GM23338 (cell line): ENCODE data around the gene STAT4. TPM values are rescaled to one million over a fixed set of nuclear protein-coding genes. Genes with fewer than 3 reads are reported as not detected.

Experiments
- ATAC-seq: fragments of 200-7000 bp; cut with Tn5 transposase; 3 replicates; pipeline ENCODE4 v1.9.1; 2020
- DNase-seq: peaks from one replicate; pipeline ENCODE4 v3.0.0-alpha.2; 2015; ENCODE audit warnings: low spot score
- H2AFZ ChIP-seq: fragments of 200-600 bp; sonication (generic); 2 replicates; pipeline ENCODE4 v1.8.0; 2016; ENCODE audit warnings: antibody characterized with exemption, mild to moderate bottlenecking, moderate library complexity
- H3F3A ChIP-seq: fragments of 200-600 bp; sonication (generic); replicated peaks from 2 replicates; pipeline ENCODE4 v1.8.0; 2017; ENCODE audit warnings: antibody characterized with exemption, mixed run types, low read depth
- H3K27ac ChIP-seq: fragments of 200-600 bp; sonication (generic); 2 replicates; pipeline ENCODE4 v1.6.1; 2016; ENCODE audit warnings: low read depth
- H3K27me3 ChIP-seq: fragments of 200-600 bp; sonication (generic); 2 replicates; pipeline ENCODE4 v1.8.0; 2016; ENCODE audit warnings: mild to moderate bottlenecking, mixed run types, moderate library complexity; ENCODE audit not compliant: insufficient read depth
- H3K36me3 ChIP-seq: fragments of 200-600 bp; sonication (generic); 2 replicates; pipeline ENCODE4 v1.8.0; 2016; ENCODE audit warnings: mild to moderate bottlenecking; ENCODE audit not compliant: insufficient read depth
- H3K4me1 ChIP-seq: fragments of 200-600 bp; sonication (generic); 2 replicates; pipeline ENCODE4 v1.8.0; 2016; ENCODE audit warnings: mild to moderate bottlenecking, moderate library complexity; ENCODE audit not compliant: insufficient read depth
- H3K4me2 ChIP-seq: fragments of 200-600 bp; sonication (generic); 2 replicates; pipeline ENCODE4 v1.7.1; 2017; ENCODE audit warnings: mixed run types
- H3K4me3 ChIP-seq: fragments of 200-600 bp; sonication (generic); 2 replicates; pipeline ENCODE4 v1.6.1; 2016; ENCODE audit warnings: mixed run types
- H3K79me2 ChIP-seq: fragments of 200-600 bp; sonication (generic); replicated peaks from 2 replicates; pipeline ENCODE4 v1.8.0; 2017; ENCODE audit warnings: mild to moderate bottlenecking; ENCODE audit not compliant: insufficient read depth
- H3K9me2 ChIP-seq: fragments of 200-600 bp; sonication (generic); 2 replicates; pipeline ENCODE4 v1.8.0; 2017; ENCODE audit not compliant: insufficient read depth
- H4K20me1 ChIP-seq: fragments of 200-600 bp; sonication (generic); replicated peaks from 2 replicates; pipeline ENCODE4 v1.8.0; 2017; ENCODE audit warnings: mild to moderate bottlenecking; ENCODE audit not compliant: insufficient read depth
- H3K27ac Mint-ChIP-seq: 2 replicates; pipeline ENCODE4 v1.8.0; 2020; ENCODE audit warnings: inconsistent platforms, mild to moderate bottlenecking, moderate library complexity, mixed read lengths
- H3K27me3 Mint-ChIP-seq: 3 replicates; pipeline ENCODE4 v1.8.0; 2022; ENCODE audit warnings: low read depth, mild to moderate bottlenecking, moderate library complexity, mixed read lengths, inconsistent platforms; ENCODE audit not compliant: insufficient read depth, poor library complexity
- H3K36me3 Mint-ChIP-seq: 3 replicates; pipeline ENCODE4 v1.8.0; 2021; ENCODE audit warnings: low read depth, mild to moderate bottlenecking, inconsistent platforms, moderate library complexity, mixed read lengths
- H3K4me1 Mint-ChIP-seq: 3 replicates; pipeline ENCODE4 v1.8.0; 2020; ENCODE audit warnings: mild to moderate bottlenecking, inconsistent platforms, mixed read lengths
- H3K4me3 Mint-ChIP-seq: 3 replicates; pipeline ENCODE4 v1.8.0; 2021; ENCODE audit warnings: moderate library complexity, mild to moderate bottlenecking, inconsistent platforms, mixed read lengths
- H3K9me3 Mint-ChIP-seq: 3 replicates; pipeline ENCODE4 v1.8.0; 2020; ENCODE audit warnings: moderate library complexity, mild to moderate bottlenecking, inconsistent platforms, mixed read lengths
- CREB1 ChIP-seq: fragments of 250-450 bp; sonication (Bioruptor Pico); IDR thresholded peaks from 2 replicates; pipeline ENCODE4 v1.5.0; 2020; ENCODE audit warnings: low read depth, mild to moderate bottlenecking, moderate library complexity
- EZH2 ChIP-seq: fragments of 200-600 bp; sonication (generic); IDR thresholded peaks from one replicate; pipeline ENCODE4 v1.8.0; 2017; ENCODE audit warnings: antibody characterized with exemption, mild to moderate bottlenecking, low read depth; ENCODE audit not compliant: unreplicated experiment
- EZH2phosphoT487 ChIP-seq: fragments of 200-600 bp; sonication (generic); IDR thresholded peaks from one replicate; pipeline ENCODE4 v1.8.1; 2018; ENCODE audit warnings: antibody characterized with exemption; ENCODE audit not compliant: unreplicated experiment
- JUNB ChIP-seq: IDR thresholded peaks from one replicate; pipeline ENCODE4 v1.6.1; 2016; ENCODE audit warnings: antibody characterized with exemption; ENCODE audit not compliant: unreplicated experiment
- NANOG ChIP-seq: IDR thresholded peaks from 2 replicates; pipeline ENCODE4 v1.6.1; 2016; ENCODE audit warnings: antibody characterized with exemption, borderline replicate concordance
- POLR2AphosphoS5 ChIP-seq: IDR thresholded peaks from 2 replicates; pipeline ENCODE4 v1.6.1; 2016; ENCODE audit warnings: antibody characterized with exemption, low read depth
- REST ChIP-seq: IDR thresholded peaks from one replicate; pipeline ENCODE4 v1.6.1; 2018; ENCODE audit warnings: antibody characterized with exemption; ENCODE audit not compliant: unreplicated experiment
- STAT1 ChIP-seq: IDR thresholded peaks from one replicate; pipeline ENCODE4 v1.6.1; 2016; ENCODE audit warnings: antibody characterized with exemption; ENCODE audit not compliant: unreplicated experiment
- ZNF114 ChIP-seq: fragments of 250-450 bp; sonication (Bioruptor Pico); IDR thresholded peaks from 2 replicates; pipeline ENCODE4 v1.5.0; 2020; ENCODE audit warnings: mild to moderate bottlenecking, moderate library complexity
- ZNF331 ChIP-seq: fragments of 250-450 bp; sonication (Bioruptor Pico); IDR thresholded peaks from 2 replicates; pipeline ENCODE4 v1.5.0; 2020; ENCODE audit warnings: low read depth, mild to moderate bottlenecking, moderate library complexity
- polyA plus RNA-seq: library from polyadenylated mRNA; unstranded; fragments of >200 nt; fragmentation: Nextera tagmentation; extraction: Ambion mirVana; gene quantifications from 2 replicates; pipeline ENCODE4 v1.2.1, GENCODE V29; 2016
- total RNA-seq: library from RNA; depleted of rRNA; stranded (reverse); fragments of >200 nt; shearing (Covaris generic); gene quantifications from 2 replicates; pipeline ENCODE4 v1.2.3, GENCODE V29; 2014
- TF ChIP-seq, protein P1 (sequence below): fragments of 250-450 bp; sonication (Bioruptor Pico); IDR thresholded peaks from 2 replicates; pipeline ENCODE4 v1.5.0; 2020; ENCODE audit warnings: mild to moderate bottlenecking, moderate library complexity
- TF ChIP-seq, protein P2 (sequence below): IDR thresholded peaks from 2 replicates; pipeline ENCODE4 v1.6.1; 2016; ENCODE audit warnings: antibody characterized with exemption
- TF ChIP-seq, protein P3 (sequence below), 2 experiments: fragments of 200-600 bp in 1 of 2; sonication (generic) in 1 of 2; conservative IDR thresholded peaks; 2 replicates each; pipeline versions ENCODE4 v1.5.1 to v1.6.1; 2016 to 2017; ENCODE audit warnings: antibody characterized with exemption in 2 of 2, low read depth in 2 of 2, mild to moderate bottlenecking in 2 of 2, moderate library complexity in 1 of 2

STAT4 gene
- total and polyA plus RNA-seq, 2 experiments from 2014 or later: 0.52 to 0.86 TPM

GRCh38 chr2:190979906-190980629 is 170.7 kb downstream of the STAT4 start:
- Histone ChIP-seq H3K9me2 (no peaks in the 10 kb centered on the region), H4K20me1 (peaks cover 4% of the 10 kb centered on the region), H3K4me2 (no peak overlapping the region), H3K27ac (no peak overlapping the region), H3K4me3 (no peak overlapping the region), H3K36me3 (peaks cover 74% of the 10 kb centered on the region), H3K27me3 (no peaks in the 10 kb centered on the region), H3K4me1 (no peaks in the 10 kb centered on the region), H3F3A (no peaks in the 10 kb centered on the region), H2AFZ (no peak overlapping the region), H3K79me2 (no peaks in the 10 kb centered on the region)
- ATAC-seq: no peak
- Mint-ChIP-seq H3K27ac (peak overlapping the region; percentile 43; the same call in 1 of the 2 replicates), H3K4me1 (no peaks in the 10 kb centered on the region; the same call in 2 of the 3 replicates), H3K4me3 (no peak overlapping the region), H3K36me3 (peaks cover 88% of the 10 kb centered on the region), H3K9me3 (no peaks in the 10 kb centered on the region), H3K27me3 (peaks cover 5% of the 10 kb centered on the region)
- DNase-seq: no peak
- TF ChIP-seq POLR2AphosphoS5 (no peak), EZH2 (no peak), EZH2phosphoT487 (no peak), ZNF331 (CRISPR knock-in tag) (no peak), ZNF114 (CRISPR knock-in tag) (no peak), CREB1 (CRISPR knock-in tag) (no peak), STAT1 (no peak), JUNB (no peak), REST (no peak), NANOG (no peak)
- TF ChIP-seq, protein P1, sequence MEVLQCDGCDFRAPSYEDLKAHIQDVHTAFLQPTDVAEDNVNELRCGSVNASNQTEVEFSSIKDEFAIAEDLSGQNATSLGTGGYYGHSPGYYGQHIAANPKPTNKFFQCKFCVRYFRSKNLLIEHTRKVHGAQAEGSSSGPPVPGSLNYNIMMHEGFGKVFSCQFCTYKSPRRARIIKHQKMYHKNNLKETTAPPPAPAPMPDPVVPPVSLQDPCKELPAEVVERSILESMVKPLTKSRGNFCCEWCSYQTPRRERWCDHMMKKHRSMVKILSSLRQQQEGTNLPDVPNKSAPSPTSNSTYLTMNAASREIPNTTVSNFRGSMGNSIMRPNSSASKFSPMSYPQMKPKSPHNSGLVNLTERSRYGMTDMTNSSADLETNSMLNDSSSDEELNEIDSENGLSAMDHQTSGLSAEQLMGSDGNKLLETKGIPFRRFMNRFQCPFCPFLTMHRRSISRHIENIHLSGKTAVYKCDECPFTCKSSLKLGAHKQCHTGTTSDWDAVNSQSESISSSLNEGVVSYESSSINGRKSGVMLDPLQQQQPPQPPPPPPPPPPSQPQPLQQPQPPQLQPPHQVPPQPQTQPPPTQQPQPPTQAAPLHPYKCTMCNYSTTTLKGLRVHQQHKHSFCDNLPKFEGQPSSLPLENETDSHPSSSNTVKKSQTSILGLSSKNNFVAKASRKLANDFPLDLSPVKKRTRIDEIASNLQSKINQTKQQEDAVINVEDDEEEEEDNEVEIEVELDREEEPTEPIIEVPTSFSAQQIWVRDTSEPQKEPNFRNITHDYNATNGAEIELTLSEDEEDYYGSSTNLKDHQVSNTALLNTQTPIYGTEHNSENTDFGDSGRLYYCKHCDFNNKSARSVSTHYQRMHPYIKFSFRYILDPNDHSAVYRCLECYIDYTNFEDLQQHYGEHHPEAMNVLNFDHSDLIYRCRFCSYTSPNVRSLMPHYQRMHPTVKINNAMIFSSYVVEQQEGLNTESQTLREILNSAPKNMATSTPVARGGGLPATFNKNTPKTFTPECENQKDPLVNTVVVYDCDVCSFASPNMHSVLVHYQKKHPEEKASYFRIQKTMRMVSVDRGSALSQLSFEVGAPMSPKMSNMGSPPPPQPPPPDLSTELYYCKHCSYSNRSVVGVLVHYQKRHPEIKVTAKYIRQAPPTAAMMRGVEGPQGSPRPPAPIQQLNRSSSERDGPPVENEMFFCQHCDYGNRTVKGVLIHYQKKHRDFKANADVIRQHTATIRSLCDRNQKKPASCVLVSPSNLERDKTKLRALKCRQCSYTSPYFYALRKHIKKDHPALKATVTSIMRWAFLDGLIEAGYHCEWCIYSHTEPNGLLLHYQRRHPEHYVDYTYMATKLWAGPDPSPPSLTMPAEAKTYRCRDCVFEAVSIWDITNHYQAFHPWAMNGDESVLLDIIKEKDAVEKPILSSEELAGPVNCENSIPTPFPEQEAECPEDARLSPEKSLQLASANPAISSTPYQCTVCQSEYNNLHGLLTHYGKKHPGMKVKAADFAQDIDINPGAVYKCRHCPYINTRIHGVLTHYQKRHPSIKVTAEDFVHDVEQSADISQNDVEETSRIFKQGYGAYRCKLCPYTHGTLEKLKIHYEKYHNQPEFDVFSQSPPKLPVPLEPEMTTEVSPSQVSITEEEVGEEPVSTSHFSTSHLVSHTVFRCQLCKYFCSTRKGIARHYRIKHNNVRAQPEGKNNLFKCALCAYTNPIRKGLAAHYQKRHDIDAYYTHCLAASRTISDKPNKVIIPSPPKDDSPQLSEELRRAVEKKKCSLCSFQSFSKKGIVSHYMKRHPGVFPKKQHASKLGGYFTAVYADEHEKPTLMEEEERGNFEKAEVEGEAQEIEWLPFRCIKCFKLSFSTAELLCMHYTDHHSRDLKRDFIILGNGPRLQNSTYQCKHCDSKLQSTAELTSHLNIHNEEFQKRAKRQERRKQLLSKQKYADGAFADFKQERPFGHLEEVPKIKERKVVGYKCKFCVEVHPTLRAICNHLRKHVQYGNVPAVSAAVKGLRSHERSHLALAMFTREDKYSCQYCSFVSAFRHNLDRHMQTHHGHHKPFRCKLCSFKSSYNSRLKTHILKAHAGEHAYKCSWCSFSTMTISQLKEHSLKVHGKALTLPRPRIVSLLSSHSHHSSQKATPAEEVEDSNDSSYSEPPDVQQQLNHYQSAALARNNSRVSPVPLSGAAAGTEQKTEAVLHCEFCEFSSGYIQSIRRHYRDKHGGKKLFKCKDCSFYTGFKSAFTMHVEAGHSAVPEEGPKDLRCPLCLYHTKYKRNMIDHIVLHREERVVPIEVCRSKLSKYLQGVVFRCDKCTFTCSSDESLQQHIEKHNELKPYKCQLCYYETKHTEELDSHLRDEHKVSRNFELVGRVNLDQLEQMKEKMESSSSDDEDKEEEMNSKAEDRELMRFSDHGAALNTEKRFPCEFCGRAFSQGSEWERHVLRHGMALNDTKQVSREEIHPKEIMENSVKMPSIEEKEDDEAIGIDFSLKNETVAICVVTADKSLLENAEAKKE (CRISPR knock-in tag): no peak
- TF ChIP-seq, protein P2, sequence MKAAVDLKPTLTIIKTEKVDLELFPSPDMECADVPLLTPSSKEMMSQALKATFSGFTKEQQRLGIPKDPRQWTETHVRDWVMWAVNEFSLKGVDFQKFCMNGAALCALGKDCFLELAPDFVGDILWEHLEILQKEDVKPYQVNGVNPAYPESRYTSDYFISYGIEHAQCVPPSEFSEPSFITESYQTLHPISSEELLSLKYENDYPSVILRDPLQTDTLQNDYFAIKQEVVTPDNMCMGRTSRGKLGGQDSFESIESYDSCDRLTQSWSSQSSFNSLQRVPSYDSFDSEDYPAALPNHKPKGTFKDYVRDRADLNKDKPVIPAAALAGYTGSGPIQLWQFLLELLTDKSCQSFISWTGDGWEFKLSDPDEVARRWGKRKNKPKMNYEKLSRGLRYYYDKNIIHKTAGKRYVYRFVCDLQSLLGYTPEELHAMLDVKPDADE: no peak
- TF ChIP-seq, protein P3, sequence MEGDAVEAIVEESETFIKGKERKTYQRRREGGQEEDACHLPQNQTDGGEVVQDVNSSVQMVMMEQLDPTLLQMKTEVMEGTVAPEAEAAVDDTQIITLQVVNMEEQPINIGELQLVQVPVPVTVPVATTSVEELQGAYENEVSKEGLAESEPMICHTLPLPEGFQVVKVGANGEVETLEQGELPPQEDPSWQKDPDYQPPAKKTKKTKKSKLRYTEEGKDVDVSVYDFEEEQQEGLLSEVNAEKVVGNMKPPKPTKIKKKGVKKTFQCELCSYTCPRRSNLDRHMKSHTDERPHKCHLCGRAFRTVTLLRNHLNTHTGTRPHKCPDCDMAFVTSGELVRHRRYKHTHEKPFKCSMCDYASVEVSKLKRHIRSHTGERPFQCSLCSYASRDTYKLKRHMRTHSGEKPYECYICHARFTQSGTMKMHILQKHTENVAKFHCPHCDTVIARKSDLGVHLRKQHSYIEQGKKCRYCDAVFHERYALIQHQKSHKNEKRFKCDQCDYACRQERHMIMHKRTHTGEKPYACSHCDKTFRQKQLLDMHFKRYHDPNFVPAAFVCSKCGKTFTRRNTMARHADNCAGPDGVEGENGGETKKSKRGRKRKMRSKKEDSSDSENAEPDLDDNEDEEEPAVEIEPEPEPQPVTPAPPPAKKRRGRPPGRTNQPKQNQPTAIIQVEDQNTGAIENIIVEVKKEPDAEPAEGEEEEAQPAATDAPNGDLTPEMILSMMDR (conservative IDR thresholded peaks at IDR 0.05; ENCODE audit: low read depth in 2 of 2): no peak
